PC-3 (cell line): Measurements from ENCODE around the gene SIVA1.

ENCODE experiments used
- EZH2 ChIP-seq: fragments of 300-600 bp; sonication (generic); IDR thresholded peaks from one replicate; pipeline ENCODE4 v1.6.1; 2017; ENCODE audit warnings: antibody characterized with exemption, mild to moderate bottlenecking, low read length; ENCODE audit not compliant: unreplicated experiment
- TF ChIP-seq, protein P1 (sequence below): fragments of 300-600 bp; sonication (generic); conservative IDR thresholded peaks from 2 replicates; pipeline ENCODE4 v1.5.1; 2017; ENCODE audit warnings: antibody characterized with exemption, low read depth, mild to moderate bottlenecking, low read length

DNA sequence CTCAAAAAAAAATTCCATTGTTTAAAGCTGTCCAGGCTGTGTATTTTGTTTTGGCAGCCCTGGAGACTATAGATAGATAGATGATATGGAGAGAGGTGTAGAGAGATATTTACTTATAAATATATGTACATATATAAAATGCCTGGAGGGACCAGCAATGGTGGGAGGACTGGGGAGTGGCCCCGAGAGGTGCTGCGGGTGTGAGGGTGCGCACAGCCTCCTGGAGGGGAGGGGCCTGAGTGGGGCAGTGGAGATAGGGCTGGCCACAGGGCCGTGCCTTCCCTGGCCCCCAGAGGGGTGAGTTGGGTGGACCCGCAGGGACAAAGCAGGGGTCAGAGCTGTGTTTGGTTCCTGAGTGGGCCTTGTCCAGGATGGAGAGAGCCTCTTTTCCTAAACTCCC, 22.5 kb upstream of the SIVA1 start:
- TF ChIP-seq, protein P1, sequence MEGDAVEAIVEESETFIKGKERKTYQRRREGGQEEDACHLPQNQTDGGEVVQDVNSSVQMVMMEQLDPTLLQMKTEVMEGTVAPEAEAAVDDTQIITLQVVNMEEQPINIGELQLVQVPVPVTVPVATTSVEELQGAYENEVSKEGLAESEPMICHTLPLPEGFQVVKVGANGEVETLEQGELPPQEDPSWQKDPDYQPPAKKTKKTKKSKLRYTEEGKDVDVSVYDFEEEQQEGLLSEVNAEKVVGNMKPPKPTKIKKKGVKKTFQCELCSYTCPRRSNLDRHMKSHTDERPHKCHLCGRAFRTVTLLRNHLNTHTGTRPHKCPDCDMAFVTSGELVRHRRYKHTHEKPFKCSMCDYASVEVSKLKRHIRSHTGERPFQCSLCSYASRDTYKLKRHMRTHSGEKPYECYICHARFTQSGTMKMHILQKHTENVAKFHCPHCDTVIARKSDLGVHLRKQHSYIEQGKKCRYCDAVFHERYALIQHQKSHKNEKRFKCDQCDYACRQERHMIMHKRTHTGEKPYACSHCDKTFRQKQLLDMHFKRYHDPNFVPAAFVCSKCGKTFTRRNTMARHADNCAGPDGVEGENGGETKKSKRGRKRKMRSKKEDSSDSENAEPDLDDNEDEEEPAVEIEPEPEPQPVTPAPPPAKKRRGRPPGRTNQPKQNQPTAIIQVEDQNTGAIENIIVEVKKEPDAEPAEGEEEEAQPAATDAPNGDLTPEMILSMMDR, result no peak
- no peak for TF ChIP-seq EZH2
